ENCODE measurements around the gene IPCEF1. TPM values are rescaled to one million over a fixed set of nuclear protein-coding genes. Genes with fewer than 3 reads are reported as not detected.
"Not testable (repeated sequence)": the region's sequence is repeated elsewhere in the genome, so short reads cannot be mapped to it uniquely, and the experiment has no call there.

Gene IPCEF1
- polyA plus RNA-seq, 4 donors = 6.9 to 8.9 (median 7.9) TPM

GRCh38 chr6:154172393-154172792 lies 184.2 kb downstream of the IPCEF1 start:
- DNase-seq (ENCODE audit: low read depth in 4 of 4, low spot score in 3 of 4) = not testable (repeated sequence)

- DNase-seq (ENCODE audit: low read depth in 4 of 4, low spot score in 3 of 4) = no peak
These were observed 186.5 kb downstream of the IPCEF1 start for GRCh38 chr6:154170106-154170505.

- no peak for DNase-seq (ENCODE audit: low read depth in 4 of 4, low spot score in 3 of 4)
These were observed 187.3 kb downstream of the IPCEF1 start for GRCh38 chr6:154169193-154169847.

- no peak for DNase-seq (ENCODE audit: low read depth in 4 of 4, low spot score in 3 of 4)
These were observed 189.5 kb downstream of the IPCEF1 start for GRCh38 chr6:154167126-154167525.

GRCh38 chr6:154166140-154166539 lies 190.5 kb downstream of the IPCEF1 start:
- DNase-seq (ENCODE audit: low read depth in 4 of 4, low spot score in 3 of 4) = no peak

GRCh38 chr6:154165478-154165877 lies 191.1 kb downstream of the IPCEF1 start:
- no peak for DNase-seq (ENCODE audit: low read depth in 4 of 4, low spot score in 3 of 4)

- peak in 2 of 4 donors; percentile 28 for DNase-seq (ENCODE audit: low read depth in 4 of 4, low spot score in 3 of 4)
These were observed 192.2 kb downstream of the IPCEF1 start for GRCh38 chr6:154164397-154164796.

GRCh38 chr6:154161689-154162088 lies 194.9 kb downstream of the IPCEF1 start:
- no peak for DNase-seq (ENCODE audit: low read depth in 4 of 4, low spot score in 3 of 4)

- DNase-seq (ENCODE audit: low read depth in 4 of 4, low spot score in 3 of 4) = no peak
These were observed 197.5 kb downstream of the IPCEF1 start for GRCh38 chr6:154159126-154159525.

- DNase-seq (ENCODE audit: low read depth in 4 of 4, low spot score in 3 of 4) = no peak
These were observed 198.9 kb downstream of the IPCEF1 start for GRCh38 chr6:154157706-154158105.

GRCh38 chr6:154157082-154157481 lies 199.5 kb downstream of the IPCEF1 start:
- DNase-seq (ENCODE audit: low read depth in 4 of 4, low spot score in 3 of 4) = no peak

- peak; percentile 41 to 76 (median 56) for DNase-seq (ENCODE audit: low read depth in 4 of 4, low spot score in 3 of 4)
These were observed 200.3 kb downstream of the IPCEF1 start for GRCh38 chr6:154156135-154156896.

- peak in 3 of 4 donors; percentile 61 to 65 (median 65) for DNase-seq (ENCODE audit: low read depth in 4 of 4, low spot score in 3 of 4)
These were observed 202.1 kb downstream of the IPCEF1 start for GRCh38 chr6:154154389-154154967.

- DNase-seq (ENCODE audit: low read depth in 4 of 4, low spot score in 3 of 4) = no peak
These were observed 212.8 kb downstream of the IPCEF1 start for GRCh38 chr6:154143753-154144152.

GRCh38 chr6:154140743-154141142 lies 215.9 kb downstream of the IPCEF1 start:
- no peak for DNase-seq (ENCODE audit: low read depth in 4 of 4, low spot score in 3 of 4)

- no peak for DNase-seq (ENCODE audit: low read depth in 4 of 4, low spot score in 3 of 4)
These were observed 216.7 kb downstream of the IPCEF1 start for GRCh38 chr6:154139892-154140291.

- DNase-seq (ENCODE audit: low read depth in 4 of 4, low spot score in 3 of 4) = no peak
These were observed 217.8 kb downstream of the IPCEF1 start for GRCh38 chr6:154138793-154139192.

GRCh38 chr6:154134471-154135147 lies 222.0 kb downstream of the IPCEF1 start:
- DNase-seq (ENCODE audit: low read depth in 4 of 4, low spot score in 3 of 4) = no peak

- DNase-seq (ENCODE audit: low read depth in 4 of 4, low spot score in 3 of 4) = no peak
These were observed 228.9 kb downstream of the IPCEF1 start for GRCh38 chr6:154127657-154128056.

- no peak for DNase-seq (ENCODE audit: low read depth in 4 of 4, low spot score in 3 of 4)
These were observed 231.2 kb downstream of the IPCEF1 start for GRCh38 chr6:154125421-154125820.
